Heart left ventricle (tissue), 13 donors: ENCODE results near the gene PACS1.

Experiments used
- POLR2A ChIP-seq, 2 donors: fragments of 450-650 bp; IDR thresholded peaks; one replicate each; pipeline ENCODE4 v1.6.1; 2017; ENCODE audit warnings: antibody characterized with exemption in 2 of 2, mild to moderate bottlenecking in 2 of 2, moderate library complexity in 2 of 2
- TF ChIP-seq, protein P1 (sequence below), 12 donors: fragments of 200-600 bp; sonication (generic) in 4 of 12; IDR thresholded peaks; one replicate each; pipeline versions ENCODE4 v1.5.0 to v1.8.0; 2018 to 2022; ENCODE audit warnings: antibody characterized with exemption in 12 of 12, mild to moderate bottlenecking in 5 of 12
- donor health status: ischemic (EF 13 %, LVEDD 7.1; RV severe dilation, severe dysfunction).
- donor health status: DM: no; HTN: yes; CAD: no.
- donor health status: DM: no; HTN: no; CAD: no.
- donor health status: ischemic (EF 25% LVEDD 6.9; RV normal size, moderate dysfunction).
- donor health status: ischemic (EF 25% LVEDD 5.7; RV mildly dilated, moderate dysfunction).
- donor health status: ischemic (EF 35%, LVEDD 5.7; RV mildly dilated, moderate dysfunction).
- donor health status: nonischemic (EF 11% LVEDD 7.7; RV severe dilation, severe dysfunction).
- donor health status: DM: yes; HTN: yes; CAD: no.
- donor health status: PGD.
- donor health status: ischemic (EF 29% LVEDD 5.4; RV normal size, mild dysfunction).
- donor health status: nonischemic (EF 23%, LVEDD 6.1; RV moderate dilation, normal function).

DNA sequence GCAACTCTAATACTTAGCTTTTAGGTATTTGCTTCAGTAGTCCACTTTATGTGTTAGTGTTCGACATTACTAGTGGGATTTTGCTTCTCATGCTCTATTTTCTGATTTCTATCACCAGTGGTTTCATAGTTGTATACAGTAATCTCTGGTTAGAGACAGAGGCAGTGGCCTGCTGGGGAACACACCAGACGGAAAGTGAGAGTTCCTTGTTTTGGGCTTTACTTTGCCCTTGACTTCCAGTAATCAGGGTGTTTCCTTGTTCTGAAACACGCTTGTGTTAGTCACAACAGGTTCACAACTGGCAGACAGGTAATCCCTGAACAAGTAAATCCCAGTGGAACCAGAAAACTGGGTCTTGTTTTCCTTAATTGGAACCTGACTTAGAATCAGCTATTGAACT lies 56.0 kb downstream of the PACS1 start:
- TF ChIP-seq, protein P1, sequence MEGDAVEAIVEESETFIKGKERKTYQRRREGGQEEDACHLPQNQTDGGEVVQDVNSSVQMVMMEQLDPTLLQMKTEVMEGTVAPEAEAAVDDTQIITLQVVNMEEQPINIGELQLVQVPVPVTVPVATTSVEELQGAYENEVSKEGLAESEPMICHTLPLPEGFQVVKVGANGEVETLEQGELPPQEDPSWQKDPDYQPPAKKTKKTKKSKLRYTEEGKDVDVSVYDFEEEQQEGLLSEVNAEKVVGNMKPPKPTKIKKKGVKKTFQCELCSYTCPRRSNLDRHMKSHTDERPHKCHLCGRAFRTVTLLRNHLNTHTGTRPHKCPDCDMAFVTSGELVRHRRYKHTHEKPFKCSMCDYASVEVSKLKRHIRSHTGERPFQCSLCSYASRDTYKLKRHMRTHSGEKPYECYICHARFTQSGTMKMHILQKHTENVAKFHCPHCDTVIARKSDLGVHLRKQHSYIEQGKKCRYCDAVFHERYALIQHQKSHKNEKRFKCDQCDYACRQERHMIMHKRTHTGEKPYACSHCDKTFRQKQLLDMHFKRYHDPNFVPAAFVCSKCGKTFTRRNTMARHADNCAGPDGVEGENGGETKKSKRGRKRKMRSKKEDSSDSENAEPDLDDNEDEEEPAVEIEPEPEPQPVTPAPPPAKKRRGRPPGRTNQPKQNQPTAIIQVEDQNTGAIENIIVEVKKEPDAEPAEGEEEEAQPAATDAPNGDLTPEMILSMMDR (IDR thresholded peaks at IDR 0.05): no peak
- TF ChIP-seq POLR2A (IDR thresholded peaks at IDR 0.05): no peak
